Lower leg skin (tissue), 3 donors: ENCODE data around the gene ABHD16A.

Source experiments
- CTCF ChIP-seq, 3 donors: fragments of 450-650 bp; IDR thresholded peaks; one replicate each; pipeline ENCODE4 v1.5.1; 2016; ENCODE audit warnings: antibody characterized with exemption in 3 of 3, mild to moderate bottlenecking in 3 of 3, moderate library complexity in 2 of 3
- POLR2A ChIP-seq, 2 donors: fragments of 450-650 bp; IDR thresholded peaks; one replicate each; pipeline ENCODE4 v1.6.1; 2016 to 2017; ENCODE audit warnings: antibody characterized with exemption in 2 of 2, mild to moderate bottlenecking in 1 of 2, moderate library complexity in 1 of 2

DNA sequence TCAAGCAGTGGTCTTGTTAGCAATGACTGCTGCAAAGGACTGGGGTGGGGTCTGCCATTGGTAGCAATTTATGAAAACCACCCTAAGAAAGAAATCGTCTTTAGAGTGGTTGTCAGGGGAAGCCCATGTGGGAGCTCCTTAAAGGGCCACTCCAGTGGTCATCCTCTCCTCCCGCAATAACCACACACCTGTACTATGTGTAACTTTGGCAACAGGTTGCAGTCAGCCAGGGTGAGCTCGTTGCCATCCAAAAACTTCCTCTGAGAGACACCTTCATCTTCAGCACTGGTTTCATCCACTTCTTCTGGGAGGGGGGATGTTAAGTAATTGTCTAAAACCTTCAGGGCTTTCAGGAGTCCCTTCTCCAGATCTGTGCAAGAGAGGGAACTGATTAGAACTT is 28.9 kb upstream of the ABHD16A start:
- TF ChIP-seq CTCF (IDR thresholded peaks at IDR 0.05) (no peak), POLR2A (IDR thresholded peaks at IDR 0.05) (no peak)
